Liver (tissue), 9 donors: ENCODE data around the gene NPEPPS. TPM values are rescaled to one million over a fixed set of nuclear protein-coding genes. Genes with fewer than 3 reads are reported as not detected.
A peak's percentile ranks its signal among the peaks of the same experiment; 100 is the strongest.

Experiments
- DNase-seq: peaks from one replicate; pipeline ENCODE4 v3.0.0-alpha.2; 2017; ENCODE audit warnings: low spot score
- H3K27ac ChIP-seq, 2 donors: one replicate each; pipeline ENCODE4 v1.7.0; 2013; ENCODE audit warnings: inconsistent platforms in 2 of 2, low read length in 2 of 2, control low read depth in 1 of 2, low read depth in 1 of 2, mild to moderate bottlenecking in 1 of 2
- H3K27me3 ChIP-seq, 4 donors: one replicate each; pipeline versions ENCODE4 v1.6.1 to v1.7.0; 2013; ENCODE audit warnings: low read length in 3 of 4, inconsistent platforms in 1 of 4, mild to moderate bottlenecking in 1 of 4, moderate library complexity in 1 of 4; ENCODE audit not compliant: control insufficient read depth in 4 of 4, insufficient read depth in 4 of 4
- H3K36me3 ChIP-seq, 4 donors: one replicate each; pipeline versions ENCODE4 v1.6.1 to v1.7.0; 2013; ENCODE audit warnings: low read length in 3 of 4, mild to moderate bottlenecking in 3 of 4, low read depth in 1 of 4, moderate library complexity in 1 of 4; ENCODE audit not compliant: control insufficient read depth in 4 of 4, insufficient read depth in 3 of 4
- H3K4me1 ChIP-seq, 4 donors: one replicate each; pipeline versions ENCODE4 v1.6.1 to v1.7.0; 2013; ENCODE audit warnings: low read length in 3 of 4, mild to moderate bottlenecking in 3 of 4, moderate library complexity in 1 of 4; ENCODE audit not compliant: control insufficient read depth in 4 of 4, insufficient read depth in 4 of 4
- H3K4me3 ChIP-seq, 3 donors: one replicate each; pipeline versions ENCODE4 v1.6.1 to v1.7.0; 2013; ENCODE audit warnings: low read length in 3 of 3, control low read depth in 1 of 3, low read depth in 1 of 3, mild to moderate bottlenecking in 1 of 3
- H3K9ac ChIP-seq, 2 donors: one replicate each; pipeline ENCODE4 v1.7.0; 2013; ENCODE audit warnings: low read length in 2 of 2, mild to moderate bottlenecking in 2 of 2, moderate library complexity in 2 of 2, control low read depth in 1 of 2, low read depth in 1 of 2
- H3K9me3 ChIP-seq, 4 donors: one replicate each; pipeline versions ENCODE4 v1.6.1 to v1.7.0; 2013; ENCODE audit warnings: low read length in 3 of 4; ENCODE audit not compliant: control insufficient read depth in 4 of 4
- ATF3 ChIP-seq: IDR thresholded peaks from 2 replicates; pipeline ENCODE4 v1.6.1; 2016; ENCODE audit warnings: antibody characterized with exemption
- CTCF ChIP-seq: fragments of 150-350 bp; IDR thresholded peaks from 2 replicates; pipeline ENCODE4 v1.5.1; 2017; ENCODE audit warnings: improper control_type of control experiment, low read depth, low read length; ENCODE audit not compliant: missing input control
- EGR1 ChIP-seq, 2 donors: IDR thresholded peaks; 2 replicates each; pipeline ENCODE4 v1.6.1; 2016 to 2018; ENCODE audit warnings: antibody characterized with exemption in 2 of 2, low read depth in 2 of 2
- FOXA1 ChIP-seq: IDR thresholded peaks from 2 replicates; pipeline ENCODE4 v1.6.1; 2016; ENCODE audit warnings: antibody characterized with exemption
- GABPA ChIP-seq, 2 donors: IDR thresholded peaks in 1 of 2; conservative IDR thresholded peaks in 1 of 2; 2 replicates each; pipeline ENCODE4 v1.6.1; 2016; ENCODE audit warnings: antibody characterized with exemption in 2 of 2, mild to moderate bottlenecking in 1 of 2, moderate library complexity in 1 of 2
- HNF4A ChIP-seq, 2 donors: conservative IDR thresholded peaks; 2 replicates each; pipeline ENCODE4 v1.6.1; 2016; ENCODE audit warnings: antibody characterized with exemption in 2 of 2, mild to moderate bottlenecking in 2 of 2
- JUND ChIP-seq, 2 donors: IDR thresholded peaks; 2 replicates each; pipeline ENCODE4 v1.6.1; 2016; ENCODE audit warnings: antibody characterized with exemption in 2 of 2
- NR2F2 ChIP-seq: IDR thresholded peaks from 2 replicates; pipeline ENCODE4 v1.6.1; 2016; ENCODE audit warnings: antibody characterized with exemption
- RAD21 ChIP-seq, 2 donors: IDR thresholded peaks; 2 replicates each; pipeline ENCODE4 v1.6.1; 2016; ENCODE audit warnings: antibody characterized with exemption in 2 of 2, mild to moderate bottlenecking in 2 of 2
- SP1 ChIP-seq: IDR thresholded peaks from 2 replicates; pipeline ENCODE4 v1.6.1; 2018; ENCODE audit warnings: antibody characterized with exemption, mild to moderate bottlenecking
- YY1 ChIP-seq: IDR thresholded peaks from 2 replicates; pipeline ENCODE4 v1.6.1; 2016; ENCODE audit warnings: antibody characterized with exemption, mild to moderate bottlenecking
- WGBS: extraction: QIAGEN DNeasy Blood & Tissue Kit; methylation state at CpG from one replicate; pipeline ENCODE4 v1.1.7; 2013; 5-methylcytosine and 5-hydroxymethylcytosine counted together
- polyA plus RNA-seq, 2 donors: library from polyadenylated mRNA; stranded (reverse) in 1 of 2; unstranded in 1 of 2; fragments of 200-250 nt in 1 of 2; fragments of >200 nt in 1 of 2; fragmentation: Nextera tagmentation in 1 of 2; extraction: Ambion mirVana in 1 of 2; gene quantifications; one replicate each; pipeline versions ENCODE4 v1.2.1 to v1.2.3, GENCODE V29; 2013 to 2015
- total RNA-seq, 2 donors: library from RNA; depleted of rRNA; stranded (reverse); fragments of >200 nt; gene quantifications; one replicate each; pipeline ENCODE4 v1.2.3, GENCODE V29; 2014
- TF ChIP-seq, protein P1 (sequence below): IDR thresholded peaks from 2 replicates; pipeline ENCODE4 v1.6.1; 2016; ENCODE audit warnings: antibody characterized with exemption, mild to moderate bottlenecking
- TF ChIP-seq, protein P2 (sequence below): IDR thresholded peaks from 2 replicates; pipeline ENCODE4 v1.6.1; 2016; ENCODE audit warnings: antibody characterized with exemption
- donor health status: healthy.
- donor health status: healthy.
- donor health status: healthy.
- donor health status: healthy.
- donor health status: healthy.

NPEPPS gene
- total and polyA plus RNA-seq, 4 donors, result 12.0 to 61.9 (median 46.4) TPM

DNA sequence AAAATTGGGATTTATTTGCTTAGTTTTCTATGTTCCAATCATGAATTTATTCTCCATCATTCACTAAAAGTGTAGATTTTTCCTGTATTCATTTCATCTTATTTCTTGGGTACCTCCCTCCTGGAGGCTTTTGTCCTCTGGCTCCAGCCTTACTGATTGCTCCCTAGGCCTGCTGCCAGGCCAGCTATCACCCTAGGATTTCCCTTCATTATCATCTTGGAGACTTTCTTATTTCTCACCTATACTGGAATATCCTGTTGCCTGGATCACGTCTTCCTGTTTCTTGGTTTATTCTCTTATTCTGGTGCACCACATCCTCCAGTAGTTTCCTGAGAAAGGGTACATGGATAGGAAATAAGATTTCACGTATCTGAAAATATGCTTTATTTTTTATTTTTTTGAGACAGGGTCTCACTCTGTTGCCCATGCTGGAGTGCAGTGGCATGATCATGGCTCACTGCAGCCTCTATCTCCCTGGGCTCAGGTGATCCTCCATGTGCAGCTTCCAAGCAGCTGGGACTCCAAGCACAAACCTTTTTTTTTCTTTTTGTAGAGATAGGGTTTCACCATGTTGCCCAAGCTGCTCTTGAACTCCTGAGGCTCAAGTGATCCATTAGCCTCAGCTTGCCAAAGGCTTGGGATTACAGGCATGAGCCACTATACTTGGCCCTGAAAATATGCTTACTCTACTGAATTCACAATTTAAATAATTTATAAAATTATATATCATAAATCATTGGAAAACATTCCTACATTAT is 105.5 kb downstream of the NPEPPS start:
- peak; percentile 28 for TF ChIP-seq NR2F2
- TF ChIP-seq JUND (IDR thresholded peaks at IDR 0.05), result no peak

DNA sequence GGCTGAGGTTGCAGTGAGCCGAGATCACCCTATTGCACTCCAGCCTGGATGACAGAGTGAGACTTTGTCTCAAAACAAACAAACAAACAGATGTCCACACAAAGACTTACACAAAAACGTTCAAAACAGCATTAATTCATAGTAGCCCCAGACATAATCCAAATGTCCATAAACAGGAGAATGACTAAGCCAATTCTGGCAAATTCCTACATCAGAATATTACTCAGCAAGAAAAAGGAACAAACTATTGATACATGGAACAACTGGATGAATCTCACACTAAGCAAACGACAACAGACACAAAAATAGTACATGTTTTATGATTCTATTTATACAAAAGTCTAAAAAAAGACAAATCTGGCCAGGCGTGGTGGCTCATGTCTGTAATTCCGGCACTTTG is 108.0 kb downstream of the NPEPPS start:
- 82% methylated on average over 5 of the region's 5 CpGs for WGBS
- no peaks in the 10 kb centered on the region for H3K27me3 ChIP-seq
- H3K36me3 ChIP-seq, result peaks cover 0 to 2% (median 0%) of the 10 kb centered on the region in 4 donors
- H3K27ac ChIP-seq, result no peak overlapping the region
- no peak overlapping the region for H3K9ac ChIP-seq
- no peak for TF ChIP-seq NR2F2
- TF ChIP-seq ATF3, result no peak
- no peak for TF ChIP-seq GABPA (IDR thresholded peaks at IDR 0.05 in 1 of 2, conservative IDR thresholded peaks at IDR 0.05 in 1 of 2)
- no peak for TF ChIP-seq CTCF
- TF ChIP-seq FOXA1, result no peak
- TF ChIP-seq YY1, result no peak
- TF ChIP-seq, protein P1, sequence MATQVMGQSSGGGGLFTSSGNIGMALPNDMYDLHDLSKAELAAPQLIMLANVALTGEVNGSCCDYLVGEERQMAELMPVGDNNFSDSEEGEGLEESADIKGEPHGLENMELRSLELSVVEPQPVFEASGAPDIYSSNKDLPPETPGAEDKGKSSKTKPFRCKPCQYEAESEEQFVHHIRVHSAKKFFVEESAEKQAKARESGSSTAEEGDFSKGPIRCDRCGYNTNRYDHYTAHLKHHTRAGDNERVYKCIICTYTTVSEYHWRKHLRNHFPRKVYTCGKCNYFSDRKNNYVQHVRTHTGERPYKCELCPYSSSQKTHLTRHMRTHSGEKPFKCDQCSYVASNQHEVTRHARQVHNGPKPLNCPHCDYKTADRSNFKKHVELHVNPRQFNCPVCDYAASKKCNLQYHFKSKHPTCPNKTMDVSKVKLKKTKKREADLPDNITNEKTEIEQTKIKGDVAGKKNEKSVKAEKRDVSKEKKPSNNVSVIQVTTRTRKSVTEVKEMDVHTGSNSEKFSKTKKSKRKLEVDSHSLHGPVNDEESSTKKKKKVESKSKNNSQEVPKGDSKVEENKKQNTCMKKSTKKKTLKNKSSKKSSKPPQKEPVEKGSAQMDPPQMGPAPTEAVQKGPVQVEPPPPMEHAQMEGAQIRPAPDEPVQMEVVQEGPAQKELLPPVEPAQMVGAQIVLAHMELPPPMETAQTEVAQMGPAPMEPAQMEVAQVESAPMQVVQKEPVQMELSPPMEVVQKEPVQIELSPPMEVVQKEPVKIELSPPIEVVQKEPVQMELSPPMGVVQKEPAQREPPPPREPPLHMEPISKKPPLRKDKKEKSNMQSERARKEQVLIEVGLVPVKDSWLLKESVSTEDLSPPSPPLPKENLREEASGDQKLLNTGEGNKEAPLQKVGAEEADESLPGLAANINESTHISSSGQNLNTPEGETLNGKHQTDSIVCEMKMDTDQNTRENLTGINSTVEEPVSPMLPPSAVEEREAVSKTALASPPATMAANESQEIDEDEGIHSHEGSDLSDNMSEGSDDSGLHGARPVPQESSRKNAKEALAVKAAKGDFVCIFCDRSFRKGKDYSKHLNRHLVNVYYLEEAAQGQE, result no peak
- TF ChIP-seq, protein P2, sequence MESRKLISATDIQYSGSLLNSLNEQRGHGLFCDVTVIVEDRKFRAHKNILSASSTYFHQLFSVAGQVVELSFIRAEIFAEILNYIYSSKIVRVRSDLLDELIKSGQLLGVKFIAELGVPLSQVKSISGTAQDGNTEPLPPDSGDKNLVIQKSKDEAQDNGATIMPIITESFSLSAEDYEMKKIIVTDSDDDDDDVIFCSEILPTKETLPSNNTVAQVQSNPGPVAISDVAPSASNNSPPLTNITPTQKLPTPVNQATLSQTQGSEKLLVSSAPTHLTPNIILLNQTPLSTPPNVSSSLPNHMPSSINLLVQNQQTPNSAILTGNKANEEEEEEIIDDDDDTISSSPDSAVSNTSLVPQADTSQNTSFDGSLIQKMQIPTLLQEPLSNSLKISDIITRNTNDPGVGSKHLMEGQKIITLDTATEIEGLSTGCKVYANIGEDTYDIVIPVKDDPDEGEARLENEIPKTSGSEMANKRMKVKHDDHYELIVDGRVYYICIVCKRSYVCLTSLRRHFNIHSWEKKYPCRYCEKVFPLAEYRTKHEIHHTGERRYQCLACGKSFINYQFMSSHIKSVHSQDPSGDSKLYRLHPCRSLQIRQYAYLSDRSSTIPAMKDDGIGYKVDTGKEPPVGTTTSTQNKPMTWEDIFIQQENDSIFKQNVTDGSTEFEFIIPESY, result no peak
- no peak for TF ChIP-seq RAD21 (IDR thresholded peaks at IDR 0.05)
- TF ChIP-seq HNF4A (conservative IDR thresholded peaks at IDR 0.05), result no peak
- no peak for TF ChIP-seq EGR1 (IDR thresholded peaks at IDR 0.05; ENCODE audit: low read depth in 2 of 2)
- no peak for TF ChIP-seq SP1
- H3K4me1 ChIP-seq, result no peaks in the 10 kb centered on the region
- no peak overlapping the region for H3K4me3 ChIP-seq
- no peaks in the 10 kb centered on the region for H3K9me3 ChIP-seq
- DNase-seq, result no peak

More for the DNA sequence above, 105.5 kb downstream of the NPEPPS start:
- no peaks in the 10 kb centered on the region for H3K4me1 ChIP-seq
- H3K9me3 ChIP-seq, result no peaks in the 10 kb centered on the region
- no peaks in the 10 kb centered on the region for H3K27me3 ChIP-seq
- no peak overlapping the region for H3K9ac ChIP-seq
- H3K36me3 ChIP-seq, result peaks cover 0 to 2% (median 0%) of the 10 kb centered on the region in 4 donors
- WGBS, result 82% methylated on average over 2 of the region's 2 CpGs
- H3K4me3 ChIP-seq, result no peak overlapping the region
- no peak overlapping the region for H3K27ac ChIP-seq
- no peak for DNase-seq
